ENCODE data around the gene SESN3.
"Not testable (repeated sequence)": the region's sequence is repeated elsewhere in the genome, so short reads cannot be mapped to it uniquely, and the experiment has no call there.

The SESN3 gene

GRCh38 chr11:95231127-95231880 lies at the start of gene SESN3:
Gene SESN3 (minus strand): TSS chr11:95231202. CDS start chr11:95230860, 342 bp downstream.
- peak; percentile 98 for DNase-seq

DNA sequence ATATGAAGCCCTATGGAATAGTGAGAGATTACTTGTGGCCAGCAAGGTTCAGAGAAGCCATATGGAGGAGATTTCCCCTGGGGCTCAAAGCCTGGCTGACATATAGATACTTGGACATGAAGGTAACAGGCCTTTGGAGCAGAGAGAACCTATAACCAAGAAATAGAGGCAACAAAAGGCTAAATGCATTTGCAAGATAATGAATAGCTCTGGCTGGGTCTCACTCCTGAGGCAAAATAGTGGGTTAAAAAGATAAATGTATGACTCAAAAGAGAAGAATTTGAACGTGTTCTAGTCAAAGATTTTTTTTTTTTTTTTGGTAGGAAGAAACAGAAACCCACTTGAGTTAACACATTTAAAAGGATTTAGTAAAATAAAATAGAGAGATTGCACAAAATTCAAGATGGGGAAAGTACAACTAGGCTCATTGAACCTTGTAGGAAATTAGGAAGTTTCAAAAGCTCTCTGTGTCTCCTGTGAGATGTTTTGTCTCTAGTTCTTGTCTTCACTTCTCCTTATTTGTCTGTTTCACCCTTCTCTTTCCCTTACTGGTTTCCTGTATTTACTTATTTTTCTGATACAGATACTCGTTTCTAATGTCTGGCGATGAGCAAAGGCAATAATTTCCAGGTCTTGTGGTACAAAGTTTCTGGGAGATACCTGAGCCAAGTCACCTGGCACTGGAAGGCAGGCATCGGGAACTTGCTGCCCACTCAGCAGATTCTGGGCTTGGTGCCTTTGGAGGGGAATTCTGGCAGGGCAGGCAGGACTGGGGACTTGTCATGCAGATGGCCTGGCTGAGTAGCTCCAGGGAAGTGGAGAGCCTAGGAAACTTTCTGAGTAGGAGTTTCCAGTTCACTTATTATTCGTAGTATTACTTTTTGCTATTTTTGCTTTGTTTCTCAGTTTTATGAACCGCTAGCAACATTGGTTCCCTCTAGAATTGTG lies 49.2 kb upstream of the SESN3 start:
- no peak for DNase-seq

- DNase-seq: no peak
Observed at GRCh38 chr11:95277868-95278267, 46.9 kb upstream of the SESN3 start.

- no peak for DNase-seq
Observed at GRCh38 chr11:95276139-95276538, 45.1 kb upstream of the SESN3 start.

- DNase-seq: not testable (repeated sequence)
Observed at GRCh38 chr11:95273618-95274017, 42.6 kb upstream of the SESN3 start.

DNA sequence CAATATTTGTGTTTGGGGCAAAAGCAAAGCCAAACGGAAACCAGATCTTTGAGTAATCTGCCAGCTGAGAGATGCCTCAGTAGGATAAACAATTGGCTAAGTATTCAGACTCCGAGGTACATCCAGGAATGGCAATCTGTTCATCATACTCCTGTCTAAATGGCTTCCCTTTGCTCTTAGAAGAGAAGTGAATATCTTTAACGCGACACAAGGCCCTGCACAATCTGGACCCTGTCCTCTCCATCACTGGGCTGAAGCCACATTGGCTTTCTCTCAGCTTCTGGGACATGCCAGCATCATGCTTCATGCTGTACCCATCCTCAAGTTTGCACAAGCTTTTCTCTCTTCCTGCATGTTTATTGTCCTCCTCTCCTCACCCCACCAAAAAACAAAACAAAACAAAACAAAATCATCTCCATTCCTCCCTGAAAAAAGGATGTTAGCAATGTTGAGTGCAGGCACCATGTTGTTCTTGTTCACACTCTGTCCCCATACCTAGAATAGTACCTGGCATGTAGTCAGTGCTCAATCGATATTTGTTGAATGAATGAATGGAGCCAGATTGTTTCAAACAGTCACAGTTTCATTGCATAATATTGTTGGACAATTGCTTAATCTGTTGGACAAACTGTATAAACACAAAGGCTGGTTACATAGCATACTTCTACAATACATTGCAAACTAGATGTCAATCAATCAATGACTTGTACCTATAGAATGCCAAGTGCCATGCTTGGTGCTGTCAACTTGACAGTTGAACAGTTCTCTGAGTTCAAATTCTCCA lies 38.2 kb upstream of the SESN3 start:
- no peak for DNase-seq

GRCh38 chr11:95268391-95268790 lies 37.4 kb upstream of the SESN3 start:
- DNase-seq: no peak

DNA sequence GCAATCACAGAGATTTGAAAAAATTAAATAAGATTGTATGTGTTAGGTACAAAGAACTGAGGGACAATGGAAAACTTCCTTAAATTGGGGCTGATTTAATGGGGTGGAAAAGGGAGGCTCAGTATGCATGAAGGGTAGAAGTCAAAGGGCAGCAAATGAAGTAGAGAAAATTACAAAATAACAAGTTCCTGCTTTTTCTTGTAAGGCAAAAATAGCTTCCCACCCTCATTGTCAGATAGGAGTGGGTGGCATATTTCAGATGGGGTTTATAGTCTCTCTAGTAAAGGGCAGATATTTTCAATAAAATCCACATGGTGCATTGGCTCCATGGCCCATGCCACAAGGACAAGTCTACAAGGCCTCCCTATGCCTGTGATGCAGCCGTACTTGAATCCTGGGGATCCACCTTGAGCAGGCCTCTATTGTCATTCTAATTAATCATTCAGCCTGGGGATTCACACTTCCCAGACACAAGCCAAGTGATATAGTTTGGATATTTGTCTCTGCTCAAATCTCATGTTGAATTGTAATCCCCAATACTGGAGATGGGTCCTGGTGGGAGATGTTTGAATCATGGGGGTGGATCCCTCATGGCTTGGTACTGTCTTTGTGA lies 36.7 kb upstream of the SESN3 start:
- DNase-seq: no peak

DNA sequence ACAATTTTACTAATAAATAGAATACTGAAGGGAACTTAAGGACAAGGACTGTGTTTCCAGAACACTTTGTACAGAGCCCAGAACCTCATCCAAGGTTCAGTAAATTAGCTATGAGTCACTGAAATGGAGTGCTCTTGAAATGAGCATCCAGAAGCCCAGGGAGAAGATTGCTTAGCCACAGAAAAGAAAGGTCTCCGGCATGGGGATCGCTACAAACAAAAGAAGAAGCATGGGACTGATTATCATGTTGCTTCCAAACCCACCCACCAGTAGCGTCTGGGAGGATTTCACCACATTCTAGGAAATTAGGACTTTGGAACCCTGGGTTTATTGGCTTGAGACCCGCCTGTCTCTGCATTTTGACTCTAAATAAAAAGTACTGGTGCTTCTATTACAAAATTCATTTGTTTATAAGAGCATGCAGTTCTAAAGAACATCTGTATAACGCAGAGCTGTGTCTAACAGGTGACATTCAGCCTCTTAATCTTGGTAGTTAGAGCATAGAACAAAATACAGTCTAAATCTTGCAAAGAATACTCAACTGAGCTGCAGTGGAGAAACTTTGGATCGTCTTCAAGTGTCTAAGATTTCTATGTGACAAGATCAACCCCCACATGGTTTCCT lies 35.9 kb upstream of the SESN3 start:
- DNase-seq: no peak

- no peak for DNase-seq
Observed at GRCh38 chr11:95264881-95265280, 33.9 kb upstream of the SESN3 start.

DNA sequence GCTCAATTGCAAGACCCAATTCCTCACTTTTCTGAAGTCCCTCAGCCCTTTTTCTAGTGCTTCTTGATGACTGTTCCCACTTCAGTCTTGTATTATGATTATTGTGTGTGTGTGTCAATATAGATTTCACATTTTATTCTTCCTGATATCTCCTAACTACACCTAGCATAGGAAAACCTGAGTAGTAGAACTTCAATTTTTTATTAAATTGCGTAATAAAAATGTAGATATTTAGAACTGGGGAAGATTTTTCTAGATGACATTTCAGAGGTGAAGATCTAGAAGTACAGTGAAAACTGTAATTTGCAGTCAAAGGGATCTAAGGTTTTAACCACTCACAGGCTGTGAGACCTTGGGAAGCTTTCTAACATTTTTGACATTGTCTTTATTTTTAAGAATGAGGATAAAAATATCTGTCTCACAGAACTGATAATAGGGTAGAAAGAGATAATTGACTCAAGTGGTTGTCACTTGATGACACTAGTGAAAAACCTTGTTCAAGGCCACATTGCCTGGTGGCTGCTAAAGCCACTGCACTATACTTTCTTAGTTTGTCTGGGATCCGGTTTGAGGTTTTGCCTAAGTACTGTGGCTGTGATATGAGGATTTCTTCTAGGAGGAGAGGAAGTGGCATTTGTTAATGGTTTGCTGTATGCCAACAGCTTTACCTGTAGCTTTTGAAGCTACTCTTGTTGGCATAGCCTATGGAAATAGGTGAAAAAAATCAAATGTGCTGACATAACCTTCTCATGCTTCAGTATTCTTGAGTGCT lies 32.2 kb upstream of the SESN3 start:
- no peak for DNase-seq

DNA sequence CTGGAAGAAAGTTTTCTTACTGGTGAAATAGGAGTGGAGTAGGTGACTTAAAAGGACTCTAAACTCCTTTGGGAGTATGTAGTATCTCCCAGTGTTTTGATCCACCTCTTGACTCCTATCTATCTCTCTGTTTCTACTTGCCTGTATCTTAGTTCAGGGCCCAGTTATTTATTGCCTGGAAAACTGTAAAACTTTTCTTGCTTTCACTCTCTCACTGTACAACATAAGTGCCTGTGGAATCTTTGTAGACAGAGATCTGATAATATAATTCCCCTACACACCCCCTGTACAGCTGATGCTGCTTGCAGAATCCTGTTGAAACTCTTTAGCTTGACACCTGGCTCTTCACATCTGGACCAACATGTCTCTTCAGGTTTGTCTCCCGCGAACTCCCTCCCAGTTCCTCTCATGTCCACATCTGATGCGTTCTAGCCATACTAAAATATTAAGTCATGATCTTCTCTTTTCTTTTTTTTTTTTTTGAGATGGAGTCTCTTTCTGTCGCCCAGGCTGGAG lies 26.5 kb upstream of the SESN3 start:
- DNase-seq: no peak

GRCh38 chr11:95256321-95256779 lies 25.3 kb upstream of the SESN3 start:
- DNase-seq: no peak

- DNase-seq: no peak
Observed at GRCh38 chr11:95255251-95256145, 24.5 kb upstream of the SESN3 start.

GRCh38 chr11:95254716-95255115 lies 23.7 kb upstream of the SESN3 start:
- DNase-seq: no peak

DNA sequence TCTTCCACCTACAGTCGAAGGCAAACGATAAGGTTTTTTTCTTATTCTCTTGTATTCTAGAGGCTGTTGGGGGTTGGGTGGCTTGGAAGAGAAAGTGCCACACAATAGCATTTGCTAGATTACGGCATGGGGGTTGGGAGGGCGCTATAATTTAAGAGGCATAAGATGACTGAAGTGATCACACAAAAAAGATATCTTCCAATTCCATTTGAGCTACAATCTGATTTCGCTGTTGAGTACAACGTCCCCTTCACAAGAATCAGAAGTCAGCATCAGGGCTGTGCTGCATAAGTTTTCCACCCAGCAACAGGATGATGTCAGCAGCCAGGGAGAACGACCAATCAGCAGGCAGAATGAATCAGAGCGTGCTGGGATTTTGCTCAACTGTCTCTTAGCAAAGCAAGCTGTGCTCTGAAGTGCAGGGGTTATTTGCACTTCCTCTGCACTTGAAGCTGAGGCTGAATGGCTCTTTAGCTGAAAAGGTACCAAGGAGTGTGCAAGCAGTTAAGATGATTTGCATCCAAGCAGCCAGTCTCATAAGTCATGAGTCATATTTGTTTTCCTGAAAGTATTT lies 23.2 kb upstream of the SESN3 start:
- peak; percentile 85 for DNase-seq

DNA sequence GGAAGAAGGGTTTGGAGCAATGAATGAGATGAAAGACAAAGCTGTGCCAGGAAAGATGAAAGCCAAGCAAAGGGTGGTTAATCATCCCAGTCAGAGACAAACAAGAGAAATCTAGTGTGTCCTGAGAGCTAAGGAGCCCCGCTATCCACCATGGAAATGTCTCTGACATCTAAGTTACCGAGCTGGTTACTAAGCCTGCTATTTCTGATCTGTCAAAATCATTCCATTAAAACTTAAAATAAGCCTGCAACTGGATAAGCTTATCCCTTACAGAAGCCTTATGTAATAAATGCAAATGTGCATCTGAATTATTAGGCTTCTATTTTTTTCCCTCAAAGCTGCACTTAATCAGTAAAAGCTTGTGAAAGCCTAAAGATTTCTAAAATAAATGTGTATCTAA lies 22.1 kb upstream of the SESN3 start:
- DNase-seq: no peak

DNA sequence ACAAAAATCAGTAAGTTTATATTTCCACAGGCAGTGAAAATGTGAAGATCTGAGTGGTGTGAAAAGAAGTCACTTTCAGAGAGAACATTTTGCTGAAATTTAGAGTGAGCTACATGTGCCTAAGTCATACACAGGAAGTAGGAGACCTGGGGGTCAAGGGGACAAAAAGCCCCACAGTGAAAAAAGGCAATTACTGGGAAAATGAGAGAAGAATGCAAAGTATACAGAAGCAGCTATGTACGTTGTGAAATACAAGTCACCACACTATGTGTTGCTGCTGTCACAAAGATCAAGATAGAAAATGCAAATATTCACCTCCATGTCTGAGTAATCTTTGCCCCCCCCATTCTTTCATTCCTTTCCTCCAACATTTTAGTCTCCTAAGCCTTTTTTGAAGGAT lies 21.6 kb upstream of the SESN3 start:
- DNase-seq: no peak

DNA sequence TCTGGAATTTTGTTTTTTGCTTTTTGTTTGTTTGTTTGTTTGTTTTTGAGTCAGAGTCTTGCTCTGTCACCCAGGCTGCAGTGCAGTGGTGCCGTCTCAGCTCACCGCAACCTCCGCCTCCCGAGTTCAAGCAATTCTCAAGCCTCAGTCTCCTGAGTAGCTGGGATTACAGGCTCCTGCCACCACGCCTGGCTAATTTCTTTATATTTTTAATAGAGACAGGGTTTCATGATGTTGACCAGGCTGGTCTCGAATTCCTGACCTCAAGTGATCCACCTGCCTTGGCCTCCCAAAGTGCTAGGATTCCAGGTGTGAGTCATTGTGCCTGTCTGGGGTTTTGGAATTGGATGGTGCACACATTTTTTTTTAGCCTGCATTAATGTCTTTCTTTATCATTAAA lies 20.9 kb upstream of the SESN3 start:
- not testable (repeated sequence) for DNase-seq
